Epithelial cell of proximal tubule (primary cell): ENCODE results near the gene KCNMB2. TPM values are rescaled to one million over a fixed set of nuclear protein-coding genes. Genes with fewer than 3 reads are reported as not detected.

ENCODE experiments used
- DNase-seq: peaks from one replicate; pipeline ENCODE4 v3.0.0-alpha.2; 2011; ENCODE audit warnings: low read depth
- H3K4me3 ChIP-seq: 2 replicates; pipeline ENCODE4 v1.5.1; 2011; ENCODE audit warnings: low read depth, mild to moderate bottlenecking, low read length
- total RNA-seq: library from RNA; depleted of rRNA; stranded (reverse); fragments of >200 nt; gene quantifications from 2 replicates; pipeline ENCODE4 v1.2.3, GENCODE V29; 2015
- TF ChIP-seq, protein P1 (sequence below): conservative IDR thresholded peaks from 2 replicates; pipeline ENCODE4 v1.5.1; 2012; ENCODE audit warnings: low read depth, mild to moderate bottlenecking, low read length

The KCNMB2 gene
- total RNA-seq, 1 donor from 2014 or later, result not detected

DNA sequence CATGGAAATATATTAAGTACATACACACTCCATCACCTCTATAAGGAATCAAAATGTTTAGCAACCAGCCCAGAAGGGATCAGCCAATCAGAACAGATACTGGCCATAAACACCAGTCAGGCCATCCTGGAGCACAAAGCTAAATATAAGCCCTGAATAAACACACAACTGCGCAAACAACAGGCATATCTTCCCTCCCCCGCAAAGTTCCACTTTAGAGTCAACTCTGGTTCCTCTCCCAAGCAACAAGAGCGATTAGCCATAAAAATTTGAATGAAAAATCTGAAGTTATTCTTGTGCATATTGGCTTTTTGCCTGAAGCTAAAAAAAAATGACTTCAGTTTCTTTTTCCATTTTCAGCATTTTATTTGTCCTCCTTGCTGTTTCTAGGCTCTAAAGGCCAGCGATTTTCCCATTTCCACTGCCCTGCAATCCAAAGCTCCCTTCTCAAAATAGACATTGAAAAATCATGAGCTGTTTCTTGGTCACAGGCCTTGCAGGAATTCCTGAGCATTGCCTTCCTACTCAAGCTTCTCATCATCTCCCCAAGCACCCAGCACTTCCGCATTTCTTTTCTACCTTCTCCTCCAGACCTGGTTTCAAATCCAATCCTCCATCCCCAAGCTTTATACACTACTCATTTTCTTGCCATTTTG lies 287.5 kb downstream of the KCNMB2 start:
- H3K4me3 ChIP-seq, result no peak overlapping the region
- DNase-seq, result no peak
- TF ChIP-seq, protein P1, sequence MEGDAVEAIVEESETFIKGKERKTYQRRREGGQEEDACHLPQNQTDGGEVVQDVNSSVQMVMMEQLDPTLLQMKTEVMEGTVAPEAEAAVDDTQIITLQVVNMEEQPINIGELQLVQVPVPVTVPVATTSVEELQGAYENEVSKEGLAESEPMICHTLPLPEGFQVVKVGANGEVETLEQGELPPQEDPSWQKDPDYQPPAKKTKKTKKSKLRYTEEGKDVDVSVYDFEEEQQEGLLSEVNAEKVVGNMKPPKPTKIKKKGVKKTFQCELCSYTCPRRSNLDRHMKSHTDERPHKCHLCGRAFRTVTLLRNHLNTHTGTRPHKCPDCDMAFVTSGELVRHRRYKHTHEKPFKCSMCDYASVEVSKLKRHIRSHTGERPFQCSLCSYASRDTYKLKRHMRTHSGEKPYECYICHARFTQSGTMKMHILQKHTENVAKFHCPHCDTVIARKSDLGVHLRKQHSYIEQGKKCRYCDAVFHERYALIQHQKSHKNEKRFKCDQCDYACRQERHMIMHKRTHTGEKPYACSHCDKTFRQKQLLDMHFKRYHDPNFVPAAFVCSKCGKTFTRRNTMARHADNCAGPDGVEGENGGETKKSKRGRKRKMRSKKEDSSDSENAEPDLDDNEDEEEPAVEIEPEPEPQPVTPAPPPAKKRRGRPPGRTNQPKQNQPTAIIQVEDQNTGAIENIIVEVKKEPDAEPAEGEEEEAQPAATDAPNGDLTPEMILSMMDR, result no peak

DNA sequence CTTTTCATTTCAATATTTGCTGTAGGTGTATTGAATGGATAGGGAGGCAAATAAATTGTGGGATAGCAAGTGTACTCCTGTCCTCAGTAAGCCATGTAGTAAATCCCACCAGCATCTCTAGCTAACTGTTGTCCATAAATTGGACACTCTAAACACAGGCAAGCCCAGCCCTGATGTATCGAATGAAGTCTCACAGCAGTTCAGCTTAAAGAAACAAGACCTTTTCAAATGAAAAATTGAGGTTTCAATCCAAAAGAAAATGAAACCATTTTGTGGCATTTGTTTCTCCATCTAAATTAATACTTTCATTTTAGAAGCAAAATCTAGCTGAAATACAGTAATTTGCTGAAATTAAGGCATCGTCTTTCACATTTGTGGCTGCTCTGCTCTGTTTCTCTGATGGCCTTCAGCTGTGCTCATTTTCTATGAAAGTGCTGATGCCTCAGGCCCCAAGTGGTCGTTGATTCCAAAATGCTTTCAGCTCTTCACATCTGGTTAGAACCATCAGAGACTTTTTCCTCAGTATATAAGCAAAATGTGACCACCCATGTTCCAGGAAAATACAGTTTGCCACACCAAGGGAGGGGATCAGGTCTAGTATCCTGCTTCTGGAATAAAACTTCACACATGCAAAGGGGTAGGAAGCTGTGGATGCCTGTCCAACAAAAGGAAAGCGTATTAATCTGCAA lies 290.3 kb downstream of the KCNMB2 start:
- H3K4me3 ChIP-seq, result no peak overlapping the region
- DNase-seq, result no peak
- TF ChIP-seq, protein P1, result no peak

DNA sequence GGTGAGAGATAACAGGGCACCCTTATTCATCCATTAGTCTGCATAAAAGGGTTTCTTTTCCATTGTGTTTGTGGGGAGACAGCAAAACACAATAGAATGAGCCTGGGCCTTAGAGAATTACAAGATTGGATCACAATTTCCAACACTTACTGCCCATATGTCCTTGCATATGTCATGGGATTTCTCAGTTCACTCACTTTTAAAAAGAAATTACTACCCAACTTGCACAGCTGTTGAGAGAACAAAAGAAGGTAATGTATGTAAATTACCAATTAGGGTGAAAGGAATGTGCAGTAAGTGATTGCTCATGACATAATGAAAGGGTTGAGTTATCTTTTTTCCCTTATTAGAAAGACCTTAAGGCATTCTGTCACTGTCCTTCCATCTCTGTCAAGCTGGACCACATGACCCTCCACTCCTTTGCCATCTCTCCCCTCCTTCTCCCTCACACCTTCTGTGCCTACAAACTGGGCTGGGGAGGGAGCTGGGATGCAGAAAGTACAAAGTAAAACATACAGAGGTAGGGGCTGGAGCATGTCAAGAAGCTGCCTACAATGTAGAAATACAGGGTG lies 291.1 kb downstream of the KCNMB2 start:
- H3K4me3 ChIP-seq, result no peak overlapping the region
- no peak for DNase-seq
- TF ChIP-seq, protein P1, result no peak

DNA sequence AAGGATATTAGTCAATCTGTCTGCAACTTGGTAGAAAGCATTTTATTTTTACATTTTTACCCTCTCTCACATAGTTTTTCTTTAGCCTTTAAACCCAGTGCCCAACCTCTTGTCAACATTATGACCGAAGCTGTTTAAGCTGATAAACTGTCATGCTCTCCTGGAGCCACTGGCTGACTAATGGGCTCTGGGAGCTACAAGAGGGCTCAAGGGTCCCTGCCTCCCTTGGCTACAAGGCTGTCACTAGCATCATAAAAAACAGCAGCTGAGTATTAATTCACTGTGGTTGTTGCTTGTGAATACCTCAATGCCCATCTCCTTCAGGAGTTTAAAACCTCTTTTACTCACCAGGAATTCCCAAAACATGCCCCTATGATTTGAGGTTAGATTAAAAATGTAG lies 297.5 kb downstream of the KCNMB2 start:
- TF ChIP-seq, protein P1, result no peak
- no peak overlapping the region for H3K4me3 ChIP-seq
- DNase-seq, result no peak

DNA sequence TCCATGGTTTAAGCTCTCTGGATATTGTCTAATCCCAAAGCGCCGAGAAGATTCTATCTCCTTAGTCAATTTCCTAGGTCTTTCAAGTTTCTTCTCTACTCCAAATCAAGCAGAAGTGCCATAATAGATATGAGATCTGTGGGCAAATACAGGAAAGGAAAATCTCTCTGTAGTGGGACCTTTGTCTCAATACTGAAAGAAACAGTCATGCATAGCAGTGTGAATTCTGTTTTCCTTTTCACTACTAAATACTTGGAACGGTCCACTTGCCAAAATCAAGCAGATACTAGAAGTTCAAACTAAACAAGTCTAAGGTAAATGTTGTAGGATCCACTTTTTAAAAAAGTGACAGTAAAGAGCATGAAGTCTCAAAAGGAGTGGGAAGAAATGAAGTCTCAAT lies 298.8 kb downstream of the KCNMB2 start:
- DNase-seq, result no peak
- no peak overlapping the region for H3K4me3 ChIP-seq
- TF ChIP-seq, protein P1, result no peak

DNA sequence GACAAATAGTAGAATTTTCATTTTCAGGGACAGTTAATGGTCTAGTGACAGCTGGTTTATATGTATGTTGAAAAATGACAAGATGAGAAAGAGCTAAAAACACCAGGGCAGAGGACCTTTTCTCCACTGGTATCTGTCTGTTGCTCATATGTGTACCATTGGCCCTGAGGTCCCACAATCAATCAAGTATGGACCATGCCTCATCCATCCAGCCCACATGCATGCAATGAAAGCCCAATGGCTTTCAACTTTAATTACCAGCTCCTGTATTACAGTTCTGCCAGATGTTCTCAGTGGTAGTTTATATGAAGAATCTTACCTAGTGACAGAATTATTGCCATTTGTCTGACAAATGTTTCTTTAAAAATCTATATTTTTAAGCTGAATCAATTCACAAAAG lies 301.3 kb downstream of the KCNMB2 start:
- TF ChIP-seq, protein P1, result no peak
- H3K4me3 ChIP-seq, result no peak overlapping the region
- DNase-seq, result no peak
